Measurements from ENCODE around the gene CDH13.

CDH13 gene

DNA sequence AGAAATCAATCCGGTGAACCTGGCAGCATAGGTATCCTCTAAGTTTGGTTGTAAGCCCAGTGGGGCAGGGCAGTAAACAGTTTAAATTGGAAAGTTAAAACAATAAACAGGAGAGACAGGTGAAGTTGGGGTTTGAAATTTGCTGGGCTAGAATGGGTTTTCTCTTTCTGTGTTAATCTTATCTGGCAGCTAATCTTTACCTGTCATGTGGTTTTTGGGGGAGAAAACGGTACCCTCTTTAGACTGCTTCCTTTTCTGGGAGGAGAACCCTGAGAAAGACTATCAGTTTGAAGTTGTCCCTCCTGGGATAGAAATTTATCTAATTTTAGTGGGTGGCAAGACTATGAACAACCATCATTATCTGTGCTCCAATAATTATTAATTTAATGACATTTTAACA is 24.0 kb downstream of the CDH13 start:
- DNase-seq (ENCODE audit: low spot score), result no peak
- FAIRE-seq, result no peak

DNA sequence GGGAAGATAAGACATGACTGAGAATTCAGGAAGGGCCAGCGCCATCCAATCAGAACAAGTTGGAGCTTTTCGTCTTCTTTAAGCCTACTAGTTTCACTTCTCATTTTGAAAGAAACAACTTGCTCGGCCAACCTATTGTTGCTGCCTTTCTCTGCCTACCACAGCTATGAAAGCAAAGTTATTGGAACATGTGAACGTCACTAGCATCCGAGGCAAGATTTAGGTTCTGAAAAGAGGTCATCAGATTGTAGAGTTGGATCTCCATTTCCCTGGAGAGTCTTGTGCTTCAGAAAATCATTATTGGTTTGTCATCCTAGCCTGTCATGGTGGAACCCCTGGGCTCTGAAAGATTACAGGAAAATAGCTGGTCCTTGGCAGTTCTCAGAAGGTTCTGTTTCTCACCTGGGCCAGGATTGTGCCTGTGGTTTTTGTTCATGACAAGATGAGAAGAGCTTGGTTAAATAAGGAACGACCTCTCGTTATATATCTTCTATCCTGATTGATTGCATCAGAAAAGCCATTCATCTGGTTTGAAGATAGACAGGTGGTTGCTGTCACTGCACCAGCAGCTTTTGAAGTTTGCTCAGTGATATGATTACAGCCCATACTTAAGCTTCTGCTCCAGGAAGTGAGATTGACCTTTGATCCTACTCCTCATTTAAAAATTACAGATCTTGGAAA is 25.3 kb downstream of the CDH13 start:
- DNase-seq (ENCODE audit: low spot score) (no peak), FAIRE-seq (no peak)

DNA sequence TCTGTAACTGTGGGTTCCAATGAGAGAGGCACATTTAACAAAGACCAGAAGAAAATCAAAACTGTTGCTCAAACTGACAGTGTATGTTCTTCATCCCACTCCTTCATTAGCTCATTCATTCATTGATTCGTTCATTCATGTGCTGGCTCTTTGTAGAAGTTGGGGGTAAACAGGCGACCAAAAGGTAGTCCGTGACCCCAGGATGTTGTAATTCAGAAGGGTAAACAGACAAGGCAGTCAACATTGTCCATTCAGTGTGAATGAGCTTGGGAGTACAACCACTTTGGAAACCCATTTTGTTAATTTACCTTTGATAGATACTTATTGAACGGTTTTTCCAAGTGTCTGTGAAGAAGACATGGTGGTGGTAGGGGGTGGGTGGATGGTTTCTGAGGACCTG is 26.1 kb downstream of the CDH13 start:
- no peak for FAIRE-seq
- DNase-seq (ENCODE audit: low spot score), result no peak

- peak; percentile 96 for FAIRE-seq
- peak; percentile 98 for DNase-seq (ENCODE audit: low spot score)
These were observed 27.1 kb downstream of the CDH13 start for GRCh38 chr16:82653550-82654511.

GRCh38 chr16:82655072-82655714 is 28.4 kb downstream of the CDH13 start:
- peak; percentile 90 for DNase-seq (ENCODE audit: low spot score)
- FAIRE-seq, result peak; percentile 78

GRCh38 chr16:82655720-82656490 is 29.1 kb downstream of the CDH13 start:
- no peak for FAIRE-seq
- no peak for DNase-seq (ENCODE audit: low spot score)

- DNase-seq (ENCODE audit: low spot score) (peak; percentile 46), FAIRE-seq (no peak)
These were observed 30.5 kb downstream of the CDH13 start for GRCh38 chr16:82657239-82657638.

- no peak for DNase-seq (ENCODE audit: low spot score)
- FAIRE-seq, result no peak
These were observed 31.0 kb downstream of the CDH13 start for GRCh38 chr16:82657786-82658185.

DNA sequence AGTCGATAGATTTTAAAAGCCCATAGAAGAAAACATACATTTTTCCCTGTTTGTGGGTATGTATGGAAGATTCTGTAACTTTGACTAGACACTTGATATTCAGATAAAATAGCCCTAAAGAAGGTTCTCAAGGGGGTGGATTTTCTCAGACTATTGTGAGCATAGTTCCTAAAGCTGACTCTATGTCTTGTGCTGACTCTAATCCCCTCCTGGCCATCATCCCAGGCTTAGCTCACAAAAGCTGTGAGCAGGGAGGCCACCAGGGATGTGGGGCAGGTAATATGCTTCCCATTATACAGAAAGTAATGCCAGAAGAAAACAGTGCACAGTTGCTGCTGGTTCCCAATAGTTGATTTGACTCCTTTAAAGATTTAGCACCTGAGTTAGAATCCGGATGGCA is 32.0 kb downstream of the CDH13 start:
- DNase-seq (ENCODE audit: low spot score), result no peak
- no peak for FAIRE-seq

GRCh38 chr16:82660075-82660645 is 33.4 kb downstream of the CDH13 start:
- FAIRE-seq (no peak), DNase-seq (ENCODE audit: low spot score) (no peak)

DNA sequence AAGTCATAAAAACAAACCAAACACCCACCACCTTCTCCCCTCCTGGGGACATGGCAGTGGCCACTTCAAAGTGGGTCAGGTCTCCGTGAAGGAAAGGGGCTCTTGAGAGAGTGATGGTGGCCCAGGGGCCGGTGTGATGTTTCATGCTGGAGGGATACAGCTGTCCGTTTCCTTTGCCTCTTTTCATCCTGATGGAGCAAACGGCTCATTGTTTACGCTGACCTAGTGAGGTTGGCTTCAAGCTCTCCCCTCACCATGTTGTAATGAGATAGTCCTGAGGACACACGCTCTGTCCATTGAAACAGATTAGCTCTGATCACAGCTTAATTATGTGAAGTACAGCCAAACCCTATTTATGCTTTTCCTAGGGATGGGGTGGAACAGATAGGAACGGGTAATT is 34.2 kb downstream of the CDH13 start:
- DNase-seq (ENCODE audit: low spot score) (no peak), FAIRE-seq (no peak)

DNA sequence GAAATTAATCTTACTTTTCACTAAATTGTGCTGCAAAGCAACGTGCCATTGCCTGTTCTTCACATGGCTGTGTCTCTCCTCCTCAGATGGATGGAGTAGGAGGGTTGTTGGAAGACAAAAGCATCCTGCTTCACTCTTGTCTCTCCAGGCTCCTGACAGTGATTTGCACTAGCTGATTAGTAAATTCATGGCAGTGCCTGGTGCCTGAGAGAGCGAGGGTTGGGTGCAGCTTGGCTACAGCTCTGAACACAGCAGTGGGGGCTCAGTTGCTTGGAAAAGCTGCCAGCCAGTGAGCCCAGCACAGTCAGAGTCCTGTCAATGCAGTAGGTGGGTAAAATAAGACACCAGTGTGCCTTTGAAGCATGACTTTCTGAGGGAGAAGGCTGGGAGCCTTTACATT is 37.4 kb downstream of the CDH13 start:
- FAIRE-seq (no peak), DNase-seq (ENCODE audit: low spot score) (no peak)

DNA sequence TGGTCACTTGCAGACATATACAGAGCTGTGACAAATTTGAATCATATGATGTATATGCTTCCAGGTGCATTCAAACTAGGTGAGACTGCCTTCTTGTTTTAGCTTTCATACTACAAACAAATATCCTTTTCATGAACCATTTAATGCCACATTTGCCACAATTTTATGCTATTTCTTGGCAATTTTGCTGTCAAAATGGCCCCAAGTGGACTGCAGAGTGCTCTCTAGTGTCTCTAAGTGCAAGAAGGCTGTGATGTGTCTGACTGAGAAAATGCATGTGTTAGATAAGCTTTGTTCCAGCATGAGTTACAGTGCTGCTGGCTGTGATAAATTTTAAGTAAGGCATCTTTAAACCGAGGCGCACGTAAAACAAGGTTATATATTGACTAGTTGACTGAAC is 38.3 kb downstream of the CDH13 start:
- DNase-seq (ENCODE audit: low spot score), result no peak
- no peak for FAIRE-seq

DNA sequence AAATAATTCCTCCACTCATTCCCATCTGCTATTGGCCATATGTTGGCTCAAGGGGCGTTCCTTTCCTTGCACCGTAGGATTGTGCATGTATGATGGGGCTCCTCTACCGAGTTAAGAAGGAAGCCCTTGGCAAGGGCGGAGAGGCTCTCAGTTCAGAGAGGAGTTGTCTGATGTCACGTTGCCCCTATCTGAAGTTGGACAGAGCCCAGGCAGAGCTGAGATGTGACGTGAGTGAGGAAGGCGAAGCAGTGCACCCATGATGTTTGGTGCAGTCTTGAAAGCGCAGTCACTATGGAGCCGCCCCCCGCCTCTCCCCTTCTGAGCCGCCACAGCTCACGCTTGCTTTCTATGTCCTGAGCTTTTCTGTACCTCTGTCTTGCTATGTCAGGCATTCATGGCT is 40.7 kb downstream of the CDH13 start:
- DNase-seq (ENCODE audit: low spot score), result no peak
- FAIRE-seq, result no peak

DNA sequence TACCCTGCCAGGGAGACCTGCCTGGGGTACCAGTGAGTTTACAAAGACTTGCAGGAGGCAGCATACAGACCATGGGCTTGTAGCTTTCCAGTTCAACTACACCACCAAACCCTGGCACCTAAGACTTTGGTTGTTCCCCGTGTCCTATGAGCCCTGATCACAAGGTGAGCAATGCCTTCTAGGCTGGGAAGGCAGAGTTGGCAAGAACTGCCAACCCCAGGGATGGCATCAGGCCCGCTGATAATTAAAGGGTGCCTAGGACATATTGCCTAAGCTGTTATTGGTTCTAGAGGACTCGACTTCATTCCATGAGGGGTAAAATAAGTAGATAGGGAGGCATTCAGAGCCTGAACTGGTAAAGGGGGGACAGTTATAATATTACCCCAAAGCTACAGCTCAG is 41.3 kb downstream of the CDH13 start:
- DNase-seq (ENCODE audit: low spot score) (no peak), FAIRE-seq (no peak)

- DNase-seq (ENCODE audit: low spot score), result no peak
- no peak for FAIRE-seq
These were observed 45.0 kb downstream of the CDH13 start for GRCh38 chr16:82671741-82672140.

- no peak for DNase-seq (ENCODE audit: low spot score)
- no peak for FAIRE-seq
These were observed 45.9 kb downstream of the CDH13 start for GRCh38 chr16:82672676-82673075.

DNA sequence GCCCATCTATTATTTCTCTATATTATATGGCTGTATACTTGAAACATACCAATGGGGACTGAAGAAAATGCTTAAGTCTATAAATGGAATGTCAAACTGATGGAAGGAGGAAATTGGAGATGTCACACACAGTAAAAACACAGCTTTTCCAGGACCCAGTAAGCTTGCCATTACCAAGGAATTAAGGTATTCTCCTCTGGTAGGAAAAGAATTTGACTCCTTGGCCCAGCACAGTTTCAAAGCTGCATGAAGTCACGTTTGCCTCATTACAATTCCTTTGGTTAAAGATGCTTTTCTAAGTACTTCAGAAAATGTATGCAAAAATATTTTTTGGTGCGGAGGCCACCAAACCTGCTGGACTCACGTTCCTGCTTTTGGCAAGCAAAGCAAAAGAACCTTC is 48.5 kb downstream of the CDH13 start:
- no peak for FAIRE-seq
- no peak for DNase-seq (ENCODE audit: low spot score)

- DNase-seq (ENCODE audit: low spot score) (no peak), FAIRE-seq (no peak)
These were observed 54.8 kb downstream of the CDH13 start for GRCh38 chr16:82681592-82681991.

GRCh38 chr16:82682767-82683166 is 56.0 kb downstream of the CDH13 start:
- FAIRE-seq (no peak), DNase-seq (ENCODE audit: low spot score) (no peak)

- peak; percentile 15 for FAIRE-seq
- DNase-seq (ENCODE audit: low spot score), result peak; percentile 81
These were observed 57.5 kb downstream of the CDH13 start for GRCh38 chr16:82684256-82684655.

All from RCC 7860 (cell line).